K562 (cell line): ENCODE data around the gene FAM120AOS. TPM values are rescaled to one million over a fixed set of nuclear protein-coding genes. Genes with fewer than 3 reads are reported as not detected.

Experiments
- ATAC-seq: fragments of 200-7000 bp; cut with Tn5 transposase; 3 replicates; pipeline ENCODE4 v1.9.1; 2020; ENCODE audit warnings: moderate library complexity
- BruUV-seq: library from RNA; stranded (reverse); fragments of 400-500 nt; replicated peaks from 2 replicates; lab custom pipeline; 2021; lab: Mats Ljungman, UMichigan
- CTCF ChIA-PET: fragments of 300-600 bp; formaldehyde crosslinking; extraction: SDS; loops from one replicate; lab custom pipeline; 2021; ENCODE audit warnings: low intra/inter-chr PET ratio; lab: Yijun Ruan, JAX
- POLR2A ChIA-PET: fragments of 300-600, 350-650 bp; sonication (Branson Sonifier 250); formaldehyde crosslinking; extraction: SDS; loops from one replicate; lab custom pipeline; 2021; ENCODE audit warnings: antibody characterized with exemption, inconsistent platforms; lab: Yijun Ruan, JAX
- DNase-seq, 4 experiments: peaks; one replicate each; pipeline versions ENCODE4 v3.0.0 to v3.0.0-alpha.2; 2011 to 2018; ENCODE audit warnings: low spot score in 3 of 4, mixed read lengths in 3 of 4; ENCODE audit errors: extremely low read depth in 1 of 4
- FAIRE-seq: peaks from 2 replicates; lab custom pipeline; 2011; peaks lifted over from hg19 to GRCh38; lab: Jason Lieb, UNC
- H2AFZ ChIP-seq: 2 replicates; pipeline ENCODE4 v1.6.0; 2011; ENCODE audit warnings: low read depth, low read length, control low read depth, inconsistent platforms
- H3K27ac ChIP-seq: fragments of 200-600 bp; 3 replicates; pipeline ENCODE4 v1.8.0; 2011; ENCODE audit warnings: low read depth, mild to moderate bottlenecking, control low read depth, inconsistent platforms, low read length, moderate library complexity, mixed read lengths; ENCODE audit errors: extremely low read depth
- H3K27me3 ChIP-seq, 2 experiments: fragments of 300-600 bp in 1 of 2; 2 replicates in 1 of 2; 3 replicates in 1 of 2; pipeline versions ENCODE4 v1.6.0 to v1.8.0; 2011; ENCODE audit warnings: inconsistent platforms in 2 of 2, low read length in 2 of 2, mild to moderate bottlenecking in 1 of 2, mixed read lengths in 1 of 2, moderate library complexity in 1 of 2; ENCODE audit not compliant: control insufficient read depth in 2 of 2, insufficient read depth in 2 of 2
- H3K36me3 ChIP-seq: fragments of 300-600 bp; 3 replicates; pipeline ENCODE4 v1.8.0; 2011; ENCODE audit warnings: mild to moderate bottlenecking, low read length, inconsistent platforms; ENCODE audit not compliant: control insufficient read depth, insufficient read depth
- H3K4me1 ChIP-seq, 2 experiments: fragments of 200-600 bp in 1 of 2; replicated peaks in 1 of 2; 2 replicates in 1 of 2; 3 replicates in 1 of 2; pipeline versions ENCODE4 v1.5.1 to v1.8.0; 2011; ENCODE audit warnings: inconsistent platforms in 2 of 2, low read length in 2 of 2, mild to moderate bottlenecking in 1 of 2, mixed read lengths in 1 of 2, moderate library complexity in 1 of 2; ENCODE audit not compliant: control insufficient read depth in 2 of 2, insufficient read depth in 2 of 2
- H3K4me2 ChIP-seq: 2 replicates; pipeline ENCODE4 v1.6.1; 2011; ENCODE audit warnings: low read length, control low read depth, inconsistent platforms, mixed read lengths; ENCODE audit not compliant: insufficient read depth
- H3K4me3 ChIP-seq: fragments of 200-600 bp; sonication (generic), shearing (Covaris generic); 2 replicates; pipeline ENCODE4 v1.5.1; 2016; ENCODE audit warnings: control low read depth, inconsistent platforms
- H3K79me2 ChIP-seq: fragments of 200-600 bp; 3 replicates; pipeline ENCODE4 v1.8.0; 2011; ENCODE audit warnings: low read length, inconsistent platforms; ENCODE audit not compliant: control insufficient read depth, insufficient read depth
- H3K9ac ChIP-seq, 2 experiments: 2 replicates each; pipeline versions ENCODE4 v1.6.0 to v1.6.1; 2011; ENCODE audit warnings: low read depth in 2 of 2, low read length in 2 of 2, control low read depth in 1 of 2, inconsistent platforms in 1 of 2, mild to moderate bottlenecking in 1 of 2, mixed read lengths in 1 of 2; ENCODE audit not compliant: insufficient read depth in 1 of 2
- H3K9me1 ChIP-seq: one replicate; pipeline ENCODE4 v1.6.0; 2011; ENCODE audit warnings: inconsistent platforms, mild to moderate bottlenecking, low read length, moderate library complexity; ENCODE audit not compliant: control insufficient read depth, insufficient read depth
- H3K9me3 ChIP-seq: replicated peaks from 2 replicates; pipeline ENCODE4 v1.5.1; 2011; ENCODE audit warnings: low read depth, low read length, inconsistent platforms; ENCODE audit not compliant: control insufficient read depth, insufficient read depth
- H4K20me1 ChIP-seq: replicated peaks from 2 replicates; pipeline ENCODE4 v1.6.1; 2011; ENCODE audit warnings: low read length, inconsistent platforms, mixed read lengths; ENCODE audit not compliant: control insufficient read depth, insufficient read depth
- BRCA1 ChIP-seq, 2 experiments: fragments of 450-650 bp in 1 of 2; sonication (generic) in 1 of 2; formaldehyde crosslinking in 1 of 2; IDR thresholded peaks; 2 replicates each; pipeline versions ENCODE4 v1.5.0 to v1.6.1; 2017 to 2020; ENCODE audit warnings: mild to moderate bottlenecking in 1 of 2, missing genetic modification reagents in 1 of 2
- GMEB1 ChIP-seq: fragments of 250-450 bp; sonication (Bioruptor Pico); IDR thresholded peaks from 2 replicates; pipeline ENCODE4 v1.4.0; 2020; ENCODE audit warnings: mild to moderate bottlenecking
- KAT2B ChIP-seq: IDR thresholded peaks from one replicate; pipeline ENCODE4 v1.6.1; 2012; ENCODE audit warnings: low read depth, mild to moderate bottlenecking, control low read depth, inconsistent platforms, low read length, moderate library complexity
- RAD21 ChIP-seq, 2 experiments: fragments of 250-450 bp in 1 of 2; fragments of 450-650 bp in 1 of 2; sonication (Bioruptor Pico) in 1 of 2; formaldehyde crosslinking in 1 of 2; IDR thresholded peaks in 1 of 2; conservative IDR thresholded peaks in 1 of 2; 2 replicates each; pipeline versions ENCODE4 v1.4.0 to v1.8.0; 2020 to 2022; ENCODE audit warnings: mild to moderate bottlenecking in 2 of 2, moderate library complexity in 1 of 2
- RFX1 ChIP-seq: fragments of 450-650 bp; IDR thresholded peaks from 2 replicates; pipeline ENCODE4 v1.6.1; 2016; ENCODE audit warnings: mild to moderate bottlenecking, moderate library complexity
- SMARCC2 ChIP-seq: fragments of 450-650 bp; IDR thresholded peaks from 2 replicates; pipeline ENCODE4 v1.6.1; 2017; ENCODE audit warnings: antibody characterized with exemption, moderate library complexity, mild to moderate bottlenecking, low read depth
- TRIM24 ChIP-seq, 2 experiments: fragments of 450-650 bp; IDR thresholded peaks; 2 replicates each; pipeline ENCODE4 v1.6.1; 2016
- ZBTB49 ChIP-seq: sonication (generic); formaldehyde crosslinking; IDR thresholded peaks from 2 replicates; pipeline ENCODE4 v1.8.0; 2022; ENCODE audit warnings: missing genetic modification reagents, mild to moderate bottlenecking, borderline replicate concordance
- ZHX1 ChIP-seq: fragments of 150-350 bp; conservative IDR thresholded peaks from 2 replicates; pipeline ENCODE4 v1.6.1; 2014; ENCODE audit warnings: low read length
- ZNF184 ChIP-seq: sonication (generic); formaldehyde crosslinking; IDR thresholded peaks from 2 replicates; pipeline ENCODE4 v1.5.0; 2020; ENCODE audit warnings: missing genetic modification reagents
- WGBS: fragments of 100-300 bp; shearing (Covaris generic); methylation state at CpG from one replicate; pipeline ENCODE4 v1.1.6; 2016; ENCODE audit warnings: low coverage, mixed read lengths; ENCODE audit not compliant: insufficient coverage; ENCODE audit errors: missing lambda C conversion rate; 5-methylcytosine and 5-hydroxymethylcytosine counted together
- in situ Hi-C: fragments of 300-500 bp; cut with MboI; formaldehyde crosslinking; loops from 4 replicates; pipeline ENCODE4 v1.15.0; 2018; ENCODE audit warnings: inconsistent platforms, mixed read lengths
- intact Hi-C: fragments of 100-400 bp; cut with micrococcal nuclease; formaldehyde crosslinking; loops from 2 replicates; pipeline ENCODE4 v1.14.2; 2022
- polyA plus RNA-seq, 8 experiments: library from polyadenylated mRNA; depleted of rRNA in 4 of 8; stranded (reverse) in 5 of 8; unstranded in 3 of 8; fragments of >200 nt; fragmentation: Nextera tagmentation in 2 of 8; fragmentation: Illumina TruSeq in 1 of 8; extraction: Ambion mirVana in 2 of 8; extraction: Trizol in 1 of 8; gene quantifications; 2 replicates each; pipeline versions ENCODE4 v1.2.1 to v1.2.3, GENCODE V29; 2011 to 2014; ENCODE audit warnings: inconsistent platforms in 1 of 8, missing spikeins in 1 of 8
- total RNA-seq, 7 experiments: library from RNA; depleted of rRNA in 6 of 7; stranded (reverse); fragments of >200 nt in 6 of 7; fragmentation: Illumina TruSeq in 2 of 7; extraction: Trizol in 2 of 7; gene quantifications; 2 replicates each; pipeline versions ENCODE4 v1.2.1 to v1.2.3, GENCODE V29; 2011 to 2021; ENCODE audit warnings: low replicate concordance in 1 of 7
- TF ChIP-seq, protein P1 (sequence below), 2 experiments: fragments of 450-650 bp in 1 of 2; sonication (generic) in 1 of 2; formaldehyde crosslinking in 1 of 2; IDR thresholded peaks in 1 of 2; conservative IDR thresholded peaks in 1 of 2; 2 replicates each; pipeline versions ENCODE4 v1.6.1 to v1.8.1; 2016 to 2023; ENCODE audit warnings: mild to moderate bottlenecking in 2 of 2, moderate library complexity in 2 of 2, inconsistent platforms in 1 of 2, missing genetic modification reagents in 1 of 2

The FAM120AOS gene
- total and polyA plus RNA-seq, 9 of the 15 experiments (the other 6 are each of a cell fraction or from before 2014, with no cell fraction given) = 18.8 to 53.4 (median 41.4) TPM

DNA sequence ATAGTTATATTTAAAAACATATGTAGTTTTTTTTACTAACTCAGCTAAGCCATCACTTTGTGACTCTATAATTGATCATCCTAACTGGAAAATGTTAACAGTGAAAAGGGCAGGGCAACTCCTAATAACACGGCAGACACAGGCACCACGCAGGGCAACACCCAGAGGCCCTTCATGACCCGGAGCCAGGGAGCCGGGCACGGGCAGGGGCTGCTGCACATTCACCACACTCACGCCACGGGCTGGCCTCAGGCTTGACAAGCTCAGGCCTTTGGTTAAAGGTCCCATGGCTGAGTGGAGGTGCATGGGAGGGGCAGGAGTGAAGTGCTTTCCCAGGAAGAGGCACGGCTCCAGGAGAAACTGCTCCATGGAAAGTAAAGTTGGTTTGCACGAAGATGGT, 54.9 kb downstream of the FAM120AOS start (continued):
- TF ChIP-seq ZHX1 = no peak
- TF ChIP-seq ZBTB49 (CRISPR knock-in tag) = no peak

DNA sequence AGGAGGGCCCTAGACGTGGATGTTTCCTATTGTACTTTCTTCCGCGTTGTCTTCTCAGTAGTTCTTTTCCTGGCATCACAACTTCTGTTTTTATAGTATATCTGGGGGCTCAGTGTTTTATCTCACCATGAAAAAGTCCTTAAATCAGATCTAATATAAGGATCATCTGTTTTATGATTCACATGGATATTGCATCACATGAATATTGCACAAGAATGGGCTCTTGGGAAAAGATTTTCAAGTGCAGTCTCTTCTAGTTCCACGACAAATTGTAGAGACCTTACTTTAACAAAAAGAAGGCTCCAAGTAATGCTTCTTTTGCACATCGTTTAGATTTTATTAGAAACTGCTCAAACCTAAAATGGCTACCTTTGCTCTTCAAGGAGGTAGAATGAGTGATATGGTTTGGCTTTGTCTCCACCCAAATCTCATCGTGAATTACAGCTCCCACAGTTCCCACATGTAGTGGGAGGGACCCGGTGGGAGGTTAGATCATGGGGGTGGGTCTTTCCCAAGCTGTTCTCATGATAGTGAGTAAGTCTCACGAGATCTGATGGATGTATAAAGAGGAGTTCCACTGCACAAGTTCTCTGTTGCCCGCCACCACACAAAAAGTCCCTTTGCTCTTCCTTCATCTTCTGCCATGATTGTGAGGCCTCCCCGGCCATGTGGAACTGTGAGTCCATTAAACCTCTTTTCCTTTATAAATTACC, 55.6 kb downstream of the FAM120AOS start:
- no peak overlapping the region for H2AFZ ChIP-seq
- DNase-seq (no peak), FAIRE-seq (no peak), ATAC-seq (peak; percentile 56)
- no peaks in the 10 kb centered on the region for H3K9me3 ChIP-seq
- H3K9ac ChIP-seq = no peak overlapping the region
- H3K79me2 ChIP-seq = no peaks in the 10 kb centered on the region
- BruUV-seq = no TSS peak
- H3K4me2 ChIP-seq = no peak overlapping the region
- no peaks in the 10 kb centered on the region for H4K20me1 ChIP-seq
- H3K36me3 ChIP-seq = no peaks in the 10 kb centered on the region
- no peak overlapping the region for H3K27ac ChIP-seq
- H3K4me3 ChIP-seq = no peak overlapping the region
- 2% methylated on average over 10 of the region's 10 CpGs for WGBS
- H3K27me3 ChIP-seq = peaks cover 14 to 24% of the 10 kb centered on the region in 2 experiments
- peaks cover 3% of the 10 kb centered on the region for H3K9me1 ChIP-seq
- H3K4me1 ChIP-seq = no peaks in the 10 kb centered on the region
- intact Hi-C loops (no loop called here), in situ Hi-C loops (no loop called here)
- ChIA-PET POLR2A (interaction anchor here (0.5 kb wide), 1 partner anchor 56 kb away, joined by 3 read pairs; no protein-coding TSS in a partner anchor), CTCF (no interaction called here)
- TF ChIP-seq ZNF184 = no peak
- no peak for TF ChIP-seq KAT2B
- no peak for TF ChIP-seq TRIM24 (IDR thresholded peaks at IDR 0.05)
- no peak for TF ChIP-seq RFX1
- TF ChIP-seq, protein P1, sequence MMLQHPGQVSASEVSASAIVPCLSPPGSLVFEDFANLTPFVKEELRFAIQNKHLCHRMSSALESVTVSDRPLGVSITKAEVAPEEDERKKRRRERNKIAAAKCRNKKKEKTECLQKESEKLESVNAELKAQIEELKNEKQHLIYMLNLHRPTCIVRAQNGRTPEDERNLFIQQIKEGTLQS (IDR thresholded peaks at IDR 0.05) = 0 out of 2 replicates have a peak, but pooled peaks have one; percentile 14
- TF ChIP-seq, protein P1 (CRISPR knock-in tag; conservative IDR thresholded peaks at IDR 0.05) = no peak
- no peak for TF ChIP-seq GMEB1 (CRISPR knock-in tag)
- TF ChIP-seq BRCA1 (IDR thresholded peaks at IDR 0.05) = no peak
- TF ChIP-seq BRCA1 (CRISPR knock-in tag; IDR thresholded peaks at IDR 0.05) = no peak
- TF ChIP-seq RAD21 (CRISPR knock-in tag; conservative IDR thresholded peaks at IDR 0.05 in 1 of 2, IDR thresholded peaks at IDR 0.05 in 1 of 2) = no peak
- no peak for TF ChIP-seq SMARCC2
